Anterior cingulate cortex (tissue), 58 donors: ENCODE results near the gene CCDC144A.
"Not testable (repeated sequence)": the region's sequence is repeated elsewhere in the genome, so short reads cannot be mapped to it uniquely, and the experiment has no call there.

Experiments used
- DNase-seq, 58 donors: peaks; one replicate each; lab custom pipeline; 2025; lab: John Stamatoyannopoulos, UW

CCDC144A gene, protein sequence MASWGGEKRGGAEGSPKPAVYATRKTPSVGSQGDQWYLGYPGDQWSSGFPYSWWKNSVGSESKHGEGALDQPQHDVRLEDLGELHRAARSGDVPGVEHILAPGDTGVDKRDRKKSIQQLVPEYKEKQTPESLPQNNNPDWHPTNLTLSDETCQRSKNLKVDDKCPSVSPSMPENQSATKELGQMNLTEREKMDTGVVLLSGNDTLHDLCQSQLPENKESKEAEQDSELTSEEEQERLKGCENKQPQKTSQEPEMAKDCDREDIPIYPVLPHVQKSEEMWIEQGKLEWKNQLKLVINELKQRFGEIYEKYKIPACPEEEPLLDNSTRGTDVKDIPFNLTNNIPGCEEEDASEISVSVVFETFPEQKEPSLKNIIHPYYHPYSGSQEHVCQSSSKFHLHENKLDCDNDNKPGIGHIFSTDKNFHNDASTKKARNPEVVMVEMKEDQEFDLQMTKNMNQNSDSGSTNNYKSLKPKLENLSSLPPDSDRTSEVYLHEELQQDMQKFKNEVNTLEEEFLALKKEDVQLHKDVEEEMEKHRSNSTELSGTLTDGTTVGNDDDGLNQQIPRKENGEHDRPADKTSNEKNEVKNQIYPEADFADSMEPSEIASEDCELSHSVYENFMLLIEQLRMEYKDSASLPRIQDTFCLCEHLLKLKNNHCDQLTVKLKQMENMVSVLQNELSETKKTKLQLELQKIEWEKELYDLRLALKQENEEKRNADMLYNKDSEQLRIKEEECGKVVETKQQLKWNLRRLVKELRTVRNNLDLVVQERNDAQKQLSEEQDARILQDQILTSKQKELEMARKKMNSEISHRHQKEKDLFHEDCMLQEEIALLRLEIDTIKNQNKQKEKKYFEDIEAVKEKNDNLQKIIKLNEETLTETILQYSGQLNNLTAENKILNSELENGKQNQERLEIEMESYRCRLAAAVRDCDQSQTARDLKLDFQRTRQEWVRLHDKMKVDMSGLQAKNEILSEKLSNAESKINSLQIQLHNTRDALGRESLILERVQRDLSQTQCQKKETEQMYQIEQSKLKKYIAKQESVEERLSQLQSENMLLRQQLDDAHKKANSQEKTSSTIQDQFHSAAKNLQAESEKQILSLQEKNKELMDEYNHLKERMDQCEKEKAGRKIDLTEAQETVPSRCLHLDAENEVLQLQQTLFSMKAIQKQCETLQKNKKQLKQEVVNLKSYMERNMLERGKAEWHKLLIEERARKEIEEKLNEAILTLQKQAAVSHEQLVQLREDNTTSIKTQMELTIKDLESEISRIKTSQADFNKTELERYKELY (N-terminal part only)

GRCh38 chr17:16689731-16690281, at the start of gene CCDC144A:
Gene CCDC144A, plus strand, starts transcription at chr17:16690241. Its CDS starts 160 bp downstream, at chr17:16690401.
- peak in 4 of 58 donors; percentile 10 to 48 (median 30) for DNase-seq

DNA sequence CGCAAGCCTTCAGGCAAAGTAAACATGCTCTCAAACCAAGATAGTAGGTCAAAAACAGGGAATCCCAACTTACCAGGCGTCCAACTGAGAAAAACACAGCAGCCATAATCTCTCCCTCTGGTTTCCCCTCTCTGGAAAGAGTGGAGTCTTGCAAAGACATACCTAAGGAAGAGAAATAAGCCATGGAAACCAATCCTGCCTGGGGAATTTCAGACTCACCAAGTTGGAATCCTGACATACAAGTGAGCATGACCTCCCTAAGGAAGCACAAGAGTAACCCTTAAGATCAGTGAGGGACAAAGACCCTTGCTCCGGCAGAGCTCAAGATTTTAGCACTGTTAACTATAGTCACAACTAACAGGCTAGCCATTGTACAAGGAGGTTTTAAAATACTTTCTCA, 40.5 kb upstream of the CCDC144A start:
- no peak for DNase-seq

DNA sequence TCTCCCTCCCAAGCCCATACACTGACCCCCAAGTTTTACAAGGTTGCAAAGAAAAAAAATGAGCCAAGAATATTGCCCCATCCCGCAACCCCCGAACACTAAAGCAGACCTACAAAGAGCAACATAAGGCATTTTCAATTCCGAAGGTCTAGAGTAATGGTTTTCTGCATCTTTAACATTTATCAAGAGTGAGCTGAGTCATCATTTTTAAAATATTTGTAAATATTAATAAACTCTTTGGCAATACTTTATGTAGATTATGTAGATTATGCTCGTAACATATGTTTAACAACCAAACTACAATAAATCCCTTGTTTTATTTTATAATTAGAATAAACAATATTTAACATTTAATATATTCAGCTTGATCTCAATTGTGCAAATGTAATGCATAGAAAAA, 37.8 kb upstream of the CCDC144A start:
- no peak for DNase-seq

GRCh38 chr17:16652847-16653366, 37.1 kb upstream of the CCDC144A start:
- no peak for DNase-seq

GRCh38 chr17:16653367-16654041, 36.5 kb upstream of the CCDC144A start, which contains the start of gene ZNF624:
Gene ZNF624, minus strand, starts transcription at chr17:16653850.
- peak; percentile 45 to 96 (median 86) for DNase-seq

DNA sequence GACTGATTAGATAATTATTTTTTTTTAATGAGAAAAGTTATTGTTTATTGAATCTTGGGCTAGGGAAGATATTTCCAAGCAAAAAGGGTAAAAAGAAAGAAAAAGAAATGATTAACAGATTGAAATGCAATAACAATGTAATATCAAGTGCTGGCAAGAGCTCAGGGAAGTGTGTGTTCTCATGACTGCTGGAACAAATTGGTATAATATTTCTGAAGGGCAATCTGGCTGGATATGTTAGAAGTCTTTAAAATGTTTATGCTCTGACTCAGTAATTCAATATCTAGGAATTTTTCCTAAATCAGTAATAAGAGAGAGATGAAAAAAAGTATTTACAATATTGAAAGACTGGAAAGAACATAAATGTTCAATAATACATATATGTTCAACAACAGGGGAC, 28.8 kb upstream of the CCDC144A start:
- DNase-seq = no peak

GRCh38 chr17:16662936-16663335, 27.1 kb upstream of the CCDC144A start:
- no peak for DNase-seq

DNA sequence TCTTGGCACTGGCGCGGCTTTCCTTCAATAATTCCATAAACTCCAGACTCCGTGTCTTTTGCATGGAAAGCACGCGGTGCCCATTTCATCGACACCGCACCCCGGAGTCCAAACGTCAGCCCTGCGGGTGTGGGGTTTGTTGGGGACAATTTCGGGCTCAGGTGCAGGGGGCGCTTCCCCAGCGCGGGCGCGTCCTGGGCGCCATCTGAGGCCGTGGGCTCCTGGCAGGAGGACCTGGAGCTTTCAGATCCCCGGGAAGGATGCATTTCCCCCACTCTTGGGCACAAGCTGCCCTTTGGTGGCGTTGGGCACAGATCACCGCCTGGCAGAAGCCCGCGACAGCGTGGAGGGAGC, 23.5 kb upstream of the CCDC144A start:
- not testable (repeated sequence) for DNase-seq

DNA sequence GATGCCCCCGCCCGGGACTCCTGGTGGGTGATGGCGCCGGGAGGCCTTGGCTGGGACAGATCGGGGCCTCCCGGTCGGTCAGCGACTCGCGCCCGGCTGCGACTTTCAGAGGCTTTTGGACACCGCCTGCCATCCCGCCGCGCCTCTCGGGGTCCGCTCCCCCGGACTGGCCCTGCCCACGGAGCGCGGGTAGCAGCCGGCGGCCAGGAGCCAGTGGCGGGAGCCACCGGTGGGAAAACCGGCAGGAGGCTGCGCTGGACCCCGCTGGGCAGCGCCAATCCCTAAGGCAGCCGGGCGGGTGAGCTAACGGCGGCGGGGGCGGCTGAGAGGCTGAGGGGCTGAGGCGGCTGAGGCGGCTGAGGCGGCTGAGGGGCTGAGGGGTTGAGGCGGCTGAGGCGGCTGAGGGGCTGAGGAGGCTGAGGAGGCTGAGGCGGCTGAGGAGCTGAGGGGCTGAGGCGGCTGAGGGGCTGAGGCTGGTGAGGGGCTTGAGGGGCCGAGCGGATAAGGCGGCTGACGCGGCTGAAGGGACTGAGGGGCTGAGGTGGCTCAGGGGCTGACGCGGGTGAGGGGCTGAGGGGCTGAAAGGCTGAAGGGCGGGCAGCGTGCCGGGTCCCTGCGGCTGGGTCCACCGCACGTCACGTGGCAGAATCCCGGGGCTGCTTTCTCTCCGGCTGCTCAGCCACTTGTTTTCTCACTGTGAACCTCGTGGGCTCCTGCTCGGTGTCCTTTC, 23.0 kb upstream of the CCDC144A start:
- peak in 44 of 58 donors; percentile 3 to 70 (median 39) for DNase-seq

DNA sequence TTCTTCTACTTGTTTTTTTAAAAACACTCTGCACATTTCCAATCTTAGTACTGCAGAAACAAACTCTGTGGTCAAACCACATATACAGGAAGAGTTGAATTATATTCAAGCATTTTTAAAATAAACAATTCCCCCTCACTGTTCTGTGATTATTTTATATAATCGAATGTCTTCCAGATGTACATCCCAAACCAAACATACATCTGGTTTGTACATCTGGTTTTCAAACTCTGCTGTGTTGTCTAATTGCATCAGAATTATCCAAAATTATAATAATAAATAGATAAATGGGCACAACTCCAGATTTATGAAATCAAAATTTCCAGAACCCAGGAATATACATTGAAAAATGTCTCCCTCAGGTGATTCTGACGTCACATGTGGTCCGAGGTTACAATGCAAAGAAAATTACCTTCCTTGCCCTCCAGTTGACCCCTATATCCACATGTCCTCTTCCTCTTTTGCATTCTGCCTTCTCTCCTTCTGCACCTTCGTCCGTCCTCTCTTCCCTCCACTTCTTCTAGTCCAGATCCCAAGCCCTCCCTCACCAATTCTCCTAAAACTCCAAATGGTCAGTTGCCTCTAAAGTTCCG, 13.3 kb upstream of the CCDC144A start:
- DNase-seq = no peak

DNA sequence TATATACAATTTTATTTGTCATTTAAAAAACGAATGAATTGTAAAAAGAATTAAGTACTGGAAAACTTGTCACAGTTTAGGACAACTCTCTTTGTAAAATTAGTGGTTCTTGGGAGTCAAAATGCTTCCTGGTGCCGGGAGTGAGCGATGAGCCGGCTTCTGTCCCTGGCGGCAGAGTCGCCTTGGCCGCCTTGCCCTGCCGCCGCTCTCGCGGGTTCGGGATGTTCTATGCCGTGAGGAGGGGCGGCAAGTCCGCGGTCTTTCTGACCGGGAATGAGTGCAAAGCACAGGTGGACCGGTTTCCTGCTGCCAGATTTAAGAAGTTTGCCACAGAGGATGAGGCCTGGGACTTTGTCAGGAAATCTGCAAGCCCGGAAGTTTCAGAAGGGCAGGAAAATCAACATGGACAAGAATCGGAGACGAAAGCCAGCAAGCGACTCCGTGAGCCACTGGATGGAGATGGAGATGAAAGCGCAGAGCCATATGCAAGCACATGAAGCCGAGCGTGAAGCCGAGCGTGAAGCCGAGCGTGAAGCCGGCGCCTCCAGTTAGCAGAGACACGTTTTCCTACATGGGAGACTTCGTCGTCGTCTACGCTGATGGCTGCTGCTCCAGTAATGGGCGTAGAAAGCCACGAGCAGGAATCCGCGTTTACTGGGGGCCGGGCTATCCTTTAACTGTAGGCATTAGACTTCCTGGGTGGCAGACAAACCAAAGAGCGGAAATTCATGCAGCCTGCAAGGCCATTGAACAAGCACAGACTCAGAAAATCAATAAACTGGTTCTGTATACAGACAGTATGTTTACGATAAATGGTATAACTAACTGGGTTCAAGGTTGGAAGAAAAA, 6.5 kb upstream of the CCDC144A start:
- DNase-seq = peak in 1 of 58 donors; percentile 7

DNA sequence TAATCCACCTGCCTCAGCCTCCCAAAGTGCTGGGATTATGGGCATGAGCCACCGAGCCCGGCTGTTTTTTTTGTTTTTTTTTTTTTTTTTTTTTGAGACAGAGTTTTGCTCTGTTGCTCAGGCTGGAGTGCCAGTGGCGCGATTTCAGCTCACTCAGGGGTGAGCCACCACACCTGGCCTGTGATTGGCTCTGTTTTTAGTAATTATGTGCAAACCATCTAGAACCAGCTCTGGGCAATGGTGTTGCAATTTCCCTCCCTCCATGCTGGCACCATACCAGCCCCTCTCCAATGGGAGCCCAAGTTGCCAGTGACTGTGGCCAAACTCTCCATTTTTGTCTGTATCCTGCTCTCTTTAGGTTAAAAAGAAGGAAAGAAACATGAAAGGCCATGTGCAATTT, 4.0 kb upstream of the CCDC144A start:
- DNase-seq = not testable (repeated sequence)

DNA sequence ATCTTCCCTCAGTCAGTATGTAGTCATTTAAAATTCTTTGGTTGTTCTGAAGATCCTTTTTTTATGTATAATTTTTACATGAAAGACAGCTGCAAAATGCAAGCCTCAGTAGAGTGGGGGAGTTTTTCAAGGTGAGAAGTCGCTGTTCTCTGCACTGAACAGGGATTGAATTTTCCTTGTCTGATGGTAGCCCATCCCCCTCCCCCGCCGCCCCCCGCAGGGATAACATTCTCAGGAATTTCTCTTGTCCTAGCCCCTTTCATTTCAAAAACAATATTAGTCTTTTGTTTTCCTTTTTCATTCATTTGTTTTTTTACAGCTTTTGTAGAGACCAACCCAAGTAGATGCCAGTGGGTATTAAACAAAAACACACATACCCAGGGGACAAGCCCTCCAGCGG, 2.9 kb upstream of the CCDC144A start:
- not testable (repeated sequence) for DNase-seq

DNA sequence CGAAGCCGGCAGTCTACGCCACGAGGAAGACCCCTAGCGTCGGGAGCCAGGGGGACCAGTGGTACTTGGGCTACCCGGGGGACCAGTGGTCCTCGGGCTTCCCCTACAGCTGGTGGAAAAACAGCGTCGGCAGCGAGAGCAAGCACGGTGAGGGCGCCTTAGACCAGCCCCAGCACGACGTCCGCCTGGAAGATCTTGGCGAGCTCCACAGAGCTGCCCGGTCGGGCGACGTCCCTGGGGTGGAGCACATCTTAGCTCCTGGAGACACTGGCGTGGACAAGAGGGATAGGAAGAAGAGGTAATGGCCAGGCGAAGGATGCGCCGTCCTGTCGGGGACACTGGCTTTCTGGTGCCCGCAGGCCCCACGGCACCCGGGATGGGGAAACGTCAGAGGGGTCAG, 406 bp downstream of the CCDC144A start:
- not testable (repeated sequence) for DNase-seq

GRCh38 chr17:16697603-16698002, 7.6 kb downstream of the CCDC144A start:
- not testable (repeated sequence) for DNase-seq

- peak in 6 of 58 donors; percentile 3 to 25 (median 10) for DNase-seq
These were observed 55.6 kb downstream of the CCDC144A start for GRCh38 chr17:16745492-16746203.

DNA sequence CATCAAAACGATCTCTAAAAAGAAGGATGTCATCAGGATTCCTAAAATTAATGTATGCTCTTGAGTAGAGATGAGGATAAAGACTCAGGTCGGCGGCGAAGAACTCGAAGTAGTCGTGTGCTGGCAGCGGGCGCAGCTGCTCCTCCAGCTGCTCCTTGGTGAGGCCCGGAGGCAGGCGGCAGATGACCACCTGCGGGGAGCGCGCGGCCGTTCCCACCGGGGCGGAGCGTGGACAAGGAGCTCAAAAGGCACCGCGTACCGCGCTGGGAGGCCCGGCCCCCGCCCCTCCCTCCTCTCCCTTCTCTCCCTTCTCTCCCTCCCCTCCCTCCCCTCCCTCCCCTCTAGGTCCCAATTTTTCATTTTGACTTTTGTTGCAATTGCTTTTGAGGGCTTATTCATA, 56.5 kb downstream of the CCDC144A start:
- DNase-seq = not testable (repeated sequence)
